Putamen (tissue), 1 donor: ENCODE data around the gene PAXIP1.
"Not testable (repeated sequence)": the region's sequence is repeated elsewhere in the genome, so short reads cannot be mapped to it uniquely, and the experiment has no call there.

ENCODE experiments used
- DNase-seq: peaks from one replicate; pipeline ENCODE4 v3.0.0-alpha.2; 2016; ENCODE audit warnings: low spot score

Gene PAXIP1

GRCh38 chr7:154942691-154943090 lies 60.2 kb downstream of the PAXIP1 start:
- DNase-seq, result no peak

GRCh38 chr7:154937837-154938236 lies 65.1 kb downstream of the PAXIP1 start:
- no peak for DNase-seq

GRCh38 chr7:154934353-154934952 lies 68.5 kb downstream of the PAXIP1 start:
- not testable (repeated sequence) for DNase-seq

GRCh38 chr7:154931906-154932305 lies 71.0 kb downstream of the PAXIP1 start:
- no peak for DNase-seq

GRCh38 chr7:154929006-154929726 lies 73.8 kb downstream of the PAXIP1 start:
- DNase-seq, result no peak

GRCh38 chr7:154928136-154929005 lies 74.6 kb downstream of the PAXIP1 start:
- peak; percentile 81 for DNase-seq

GRCh38 chr7:154927624-154928125 lies 75.2 kb downstream of the PAXIP1 start:
- peak; percentile 82 for DNase-seq

- DNase-seq, result not testable (repeated sequence)
Observed at GRCh38 chr7:154922472-154922871, 80.5 kb downstream of the PAXIP1 start.

GRCh38 chr7:154919344-154920225 lies 83.3 kb downstream of the PAXIP1 start:
- DNase-seq, result no peak

GRCh38 chr7:154918741-154919140 lies 84.2 kb downstream of the PAXIP1 start:
- DNase-seq, result no peak

GRCh38 chr7:154918266-154918665 lies 84.7 kb downstream of the PAXIP1 start:
- DNase-seq, result no peak

- no peak for DNase-seq
Observed at GRCh38 chr7:154917808-154918160, 85.1 kb downstream of the PAXIP1 start.

GRCh38 chr7:154916856-154917807 lies 85.8 kb downstream of the PAXIP1 start:
- DNase-seq, result no peak

- DNase-seq, result no peak
Observed at GRCh38 chr7:154916381-154916780, 86.5 kb downstream of the PAXIP1 start.

GRCh38 chr7:154915600-154915999 lies 87.3 kb downstream of the PAXIP1 start:
- DNase-seq, result no peak

- no peak for DNase-seq
Observed at GRCh38 chr7:154914996-154915380, 87.9 kb downstream of the PAXIP1 start.

GRCh38 chr7:154914308-154914995 lies 88.5 kb downstream of the PAXIP1 start:
- no peak for DNase-seq

- peak; percentile 80 for DNase-seq
Observed at GRCh38 chr7:154913638-154914307, 89.2 kb downstream of the PAXIP1 start.
